GM21360 (cell line): ENCODE results near the gene TCF19.
"Not testable (repeated sequence)": the region's sequence is repeated elsewhere in the genome, so short reads cannot be mapped to it uniquely, and the experiment has no call there.

Experiments used
- ATAC-seq: cut with Tn5 transposase; IDR thresholded peaks from one replicate; pipeline ENCODE4 v1.9.1; 2021; ENCODE audit warnings: mild to moderate bottlenecking, moderate library complexity; ENCODE audit not compliant: unreplicated experiment

The TCF19 gene

GRCh38 chr6:31158863-31159855 is 770 bp downstream of the TCF19 start:
- no peak for ATAC-seq

DNA sequence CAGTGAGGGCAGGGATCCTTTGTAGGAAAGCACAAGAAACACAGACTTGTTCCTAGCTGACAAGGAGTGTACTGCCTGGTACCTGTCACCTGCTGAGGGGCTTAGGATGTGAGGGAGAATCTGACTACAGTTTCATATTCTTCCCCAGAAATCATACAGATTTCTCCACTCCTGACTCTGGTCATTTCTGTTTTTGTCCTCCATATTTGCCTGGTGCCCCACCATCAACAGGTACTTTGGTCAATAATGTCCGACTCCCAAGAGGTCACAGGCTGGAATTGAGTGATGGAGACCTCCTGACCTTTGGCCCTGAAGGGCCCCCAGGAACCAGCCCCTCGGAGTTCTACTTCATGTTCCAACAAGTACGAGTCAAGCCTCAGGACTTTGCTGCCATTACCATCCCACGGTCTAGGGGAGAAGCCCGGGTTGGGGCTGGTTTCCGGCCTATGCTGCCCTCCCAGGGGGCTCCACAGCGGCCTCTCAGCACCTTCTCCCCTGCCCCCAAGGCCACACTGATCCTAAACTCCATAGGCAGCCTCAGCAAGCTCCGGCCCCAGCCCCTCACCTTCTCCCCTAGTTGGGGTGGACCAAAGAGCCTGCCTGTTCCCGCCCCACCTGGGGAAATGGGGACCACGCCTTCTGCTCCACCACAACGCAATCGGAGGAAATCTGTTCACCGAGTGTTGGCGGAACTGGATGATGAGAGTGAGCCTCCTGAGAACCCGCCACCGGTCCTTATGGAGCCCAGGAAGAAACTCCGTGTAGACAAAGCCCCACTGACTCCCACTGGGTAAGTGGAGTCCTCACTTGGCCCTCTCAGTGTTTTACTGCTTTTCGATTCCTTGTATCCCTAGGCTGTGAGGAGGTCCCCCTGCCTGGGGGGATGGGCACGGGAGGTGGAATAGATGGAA is 3.1 kb downstream of the TCF19 start:
- no peak for ATAC-seq

- ATAC-seq, result no peak
Observed at GRCh38 chr6:31162463-31163165, 4.2 kb downstream of the TCF19 start.

- no peak for ATAC-seq
Observed at GRCh38 chr6:31163922-31164321, 5.5 kb downstream of the TCF19 start.

DNA sequence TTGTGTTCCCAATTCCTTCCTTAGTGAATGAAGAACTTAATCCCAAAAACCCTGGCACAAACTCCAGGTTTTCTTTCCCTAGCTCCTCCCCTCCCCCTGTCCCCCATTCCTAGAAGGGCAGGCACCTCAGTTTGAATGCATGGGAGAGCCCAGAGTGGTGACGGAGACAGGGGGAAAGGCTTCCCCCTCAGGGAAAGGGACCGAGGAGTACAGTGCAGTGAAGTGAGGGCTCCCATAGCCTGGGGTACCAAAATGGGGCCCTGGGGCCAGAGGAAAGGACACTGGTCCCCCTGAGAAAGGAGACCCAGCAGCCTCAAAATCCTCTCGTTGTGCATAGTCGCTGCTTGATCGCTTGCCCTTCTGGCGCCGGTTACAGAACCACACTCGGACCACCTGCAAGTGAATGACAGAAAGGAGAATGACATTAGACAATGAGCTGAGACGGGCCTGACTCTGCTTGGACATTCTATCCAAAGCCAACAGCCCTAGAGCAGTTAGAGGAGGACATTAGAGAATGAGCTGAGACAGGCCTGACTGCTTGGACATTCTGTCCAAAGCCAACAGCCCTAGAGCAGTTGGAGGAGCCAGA is 6.2 kb downstream of the TCF19 start:
- ATAC-seq, result not testable (repeated sequence)

- ATAC-seq, result peak; percentile 50
Observed at GRCh38 chr6:31165064-31165832, 6.9 kb downstream of the TCF19 start.

DNA sequence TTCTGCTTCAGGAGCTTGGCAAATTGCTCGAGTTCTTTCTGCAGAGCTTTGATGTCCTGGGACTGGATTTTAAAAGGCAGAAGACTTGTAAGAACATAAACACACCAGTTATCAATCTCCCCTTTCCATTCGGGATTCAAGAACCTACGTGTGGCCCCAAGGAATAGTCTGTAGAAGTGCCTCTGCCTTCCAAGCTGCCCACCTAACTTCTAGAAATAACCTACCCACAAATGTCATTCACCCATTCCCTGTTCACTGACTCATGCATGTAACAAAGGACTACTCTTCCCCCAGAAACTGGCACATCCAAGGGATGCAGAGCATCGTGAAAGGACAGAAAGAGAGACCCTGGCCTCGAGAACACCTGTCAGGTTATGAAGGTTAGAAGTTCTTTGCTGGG is 7.6 kb downstream of the TCF19 start:
- ATAC-seq, result no peak

DNA sequence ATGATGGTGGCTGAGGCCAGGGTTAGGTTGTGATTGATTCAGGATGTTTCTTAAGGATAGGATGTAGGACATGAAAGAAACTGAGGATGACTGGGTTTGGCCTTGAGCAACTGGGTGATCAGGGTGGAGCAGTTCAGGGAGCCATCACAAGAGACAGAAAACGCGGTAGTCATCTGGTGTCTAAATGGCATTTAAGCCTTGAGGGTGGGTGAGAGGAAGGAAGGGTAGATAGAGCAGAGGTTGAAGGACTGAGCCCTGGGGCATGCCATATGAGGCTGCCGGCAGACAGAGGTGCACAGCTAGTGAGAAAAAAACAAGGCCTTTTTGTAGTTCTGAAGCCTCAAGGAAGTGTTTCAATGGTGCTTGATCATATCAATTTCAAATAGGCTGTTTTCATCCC is 10.2 kb downstream of the TCF19 start:
- ATAC-seq, result no peak

- no peak for ATAC-seq
Observed at GRCh38 chr6:31169123-31169857, 10.9 kb downstream of the TCF19 start.

- not testable (repeated sequence) for ATAC-seq
Observed at GRCh38 chr6:31169858-31170599, 11.6 kb downstream of the TCF19 start.

DNA sequence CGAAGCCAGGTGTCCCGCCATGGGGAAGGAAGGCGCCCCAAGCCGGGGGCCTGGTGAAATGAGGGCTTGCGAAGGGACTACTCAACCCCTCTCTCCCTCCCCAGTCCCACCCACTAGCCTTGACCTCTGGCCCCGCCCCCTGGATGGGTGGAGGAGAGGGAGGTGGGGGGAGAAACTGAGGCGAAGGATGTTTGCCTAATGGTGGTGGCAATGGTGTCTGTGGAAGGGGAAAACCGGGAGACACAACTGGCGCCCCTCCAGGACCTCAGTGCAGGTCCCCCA is 12.2 kb downstream of the TCF19 start, which contains the start of gene POU5F1:
POU5F1 (minus strand) TSS at position 83 of the 282 bp plus-strand sequence; CDS start at position 21, 62 bp downstream.
- ATAC-seq, result no peak

GRCh38 chr6:31170987-31171671 is 12.7 kb downstream of the TCF19 start:
- no peak for ATAC-seq

DNA sequence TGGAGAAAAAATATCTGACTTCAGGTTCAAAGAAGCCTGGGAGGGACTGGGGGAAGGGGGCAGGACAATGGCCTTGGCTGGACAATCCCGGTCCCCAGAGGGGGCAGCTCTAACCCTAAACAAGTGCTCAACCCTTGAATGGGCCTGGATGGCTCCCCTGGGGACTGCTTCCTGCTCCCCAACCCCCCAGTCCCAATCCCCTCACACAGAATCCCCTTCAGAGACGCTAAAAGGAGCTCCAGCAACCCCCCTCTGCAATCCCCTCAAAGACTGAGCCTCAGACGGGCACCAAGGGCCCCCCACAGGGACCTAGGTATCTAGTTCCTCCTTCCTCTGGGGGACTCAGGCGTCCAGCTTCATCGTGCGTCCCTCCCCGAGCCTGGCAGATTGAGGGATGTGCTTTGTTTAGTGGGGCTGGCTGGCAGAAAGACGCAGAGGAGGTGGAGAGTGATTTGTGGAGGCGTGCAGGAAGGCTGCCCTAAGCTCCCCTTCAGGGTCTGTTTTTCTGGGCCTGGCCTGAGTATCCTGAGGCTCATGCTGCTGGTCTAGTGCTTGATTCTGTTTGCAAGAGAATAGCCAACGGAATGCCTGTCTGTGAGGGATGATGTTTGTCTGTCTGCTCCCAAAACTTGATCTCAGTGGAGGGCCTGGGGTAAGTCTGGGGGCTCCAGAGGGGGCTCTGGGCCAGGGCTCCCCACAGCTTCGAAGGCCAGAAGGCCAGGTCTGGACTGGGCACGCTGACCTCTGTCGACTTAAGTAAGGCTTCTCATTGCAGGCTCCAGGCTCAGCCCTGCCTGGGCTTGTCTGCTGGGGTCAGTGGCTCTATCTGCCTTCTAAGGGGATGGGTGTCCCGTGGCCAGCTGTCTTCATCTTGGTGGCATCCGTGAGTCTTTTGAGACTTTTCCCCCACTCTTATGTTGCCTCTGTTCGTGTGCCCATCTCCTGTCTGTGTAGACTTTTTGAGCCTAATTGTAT is 13.8 kb downstream of the TCF19 start:
- no peak for ATAC-seq

- no peak for ATAC-seq
Observed at GRCh38 chr6:31172973-31173384, 14.6 kb downstream of the TCF19 start.

DNA sequence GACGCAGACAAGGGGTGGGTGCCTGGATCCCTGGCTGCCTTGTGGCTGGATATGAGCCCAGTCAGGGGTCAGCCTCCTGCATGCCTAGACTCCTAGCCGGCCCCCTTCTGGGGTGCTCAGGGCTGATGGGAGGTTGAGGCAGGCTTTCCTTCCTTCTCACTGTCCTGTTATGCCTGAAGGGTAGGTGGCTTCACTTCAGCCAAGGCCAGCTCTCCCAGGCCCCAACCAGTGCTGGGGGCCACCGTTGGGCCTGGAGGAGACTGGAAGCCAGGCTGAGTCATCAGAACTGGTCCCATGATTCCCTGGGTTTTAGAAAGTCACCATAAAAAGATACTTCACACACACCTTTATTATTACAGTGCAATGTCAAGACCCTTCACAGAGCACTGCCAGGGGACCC is 15.0 kb downstream of the TCF19 start:
- ATAC-seq, result no peak

DNA sequence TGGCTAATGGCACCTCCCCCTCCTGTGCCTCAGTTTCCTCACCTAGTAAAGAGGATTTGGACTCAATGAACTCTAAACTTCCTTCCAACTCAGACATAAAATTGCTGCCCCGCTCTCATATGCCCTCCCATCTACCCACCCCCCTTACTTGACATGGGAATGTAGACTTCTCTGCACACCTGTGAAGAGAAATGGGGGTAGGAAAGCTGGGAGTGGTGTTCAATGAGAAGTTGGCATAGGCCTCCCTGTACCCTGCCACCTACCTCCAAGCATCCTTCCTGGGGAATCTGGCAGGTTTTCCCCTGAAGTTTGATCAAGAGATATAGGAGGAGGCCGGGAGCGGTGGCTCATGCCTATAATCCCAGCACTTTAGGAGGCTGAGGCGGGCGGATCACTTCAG is 16.0 kb downstream of the TCF19 start:
- no peak for ATAC-seq

DNA sequence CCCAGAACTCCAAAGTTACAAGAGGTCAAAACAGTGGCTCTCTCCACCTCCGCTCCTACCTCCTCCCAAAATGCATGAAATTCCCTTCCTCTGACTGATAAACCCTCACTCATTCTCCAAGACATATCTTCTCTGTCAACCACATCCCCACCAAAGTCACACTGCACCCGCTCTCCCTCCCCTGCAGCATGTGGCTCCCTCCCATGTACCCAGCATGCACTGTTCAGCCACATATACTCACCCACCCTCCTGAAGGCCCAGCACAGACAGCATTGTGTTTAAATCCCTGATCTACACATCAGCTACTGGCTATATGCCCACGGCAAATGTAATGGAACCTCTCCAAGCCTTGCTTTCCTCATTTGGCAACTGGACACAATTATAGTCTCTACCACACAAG is 17.6 kb downstream of the TCF19 start:
- ATAC-seq, result no peak
